Trophoblast cell (in vitro differentiated cells and primary cell): ENCODE measurements around the gene SLITRK3.

ENCODE experiments used
- DNase-seq, 2 donors: peaks; one replicate each; pipeline ENCODE4 v3.0.0-alpha.2; 2016
- H2AFZ ChIP-seq: 2 replicates; pipeline ENCODE4 v1.6.1; 2013; ENCODE audit warnings: low read length, moderate library complexity, mild to moderate bottlenecking; ENCODE audit not compliant: insufficient read depth, poor library complexity
- H2AK5ac ChIP-seq: 2 replicates; pipeline ENCODE4 v1.6.1; 2013; ENCODE audit warnings: mild to moderate bottlenecking, low read length
- H2BK120ac ChIP-seq: 2 replicates; pipeline ENCODE4 v1.6.1; 2013; ENCODE audit warnings: low read length, mild to moderate bottlenecking, moderate library complexity; ENCODE audit not compliant: insufficient read depth, poor library complexity
- H2BK12ac ChIP-seq: 2 replicates; pipeline ENCODE4 v1.6.1; 2013; ENCODE audit warnings: mild to moderate bottlenecking, low read length, moderate library complexity
- H2BK5ac ChIP-seq: 2 replicates; pipeline ENCODE4 v1.6.1; 2013; ENCODE audit warnings: low read length, low read depth, moderate library complexity, mild to moderate bottlenecking; ENCODE audit not compliant: poor library complexity
- H3K14ac ChIP-seq: 2 replicates; pipeline ENCODE4 v1.6.1; 2013; ENCODE audit warnings: mild to moderate bottlenecking, low read length
- H3K18ac ChIP-seq: 2 replicates; pipeline ENCODE4 v1.6.1; 2013; ENCODE audit warnings: mild to moderate bottlenecking, low read length
- H3K23ac ChIP-seq: 2 replicates; pipeline ENCODE4 v1.6.1; 2013; ENCODE audit warnings: low read length
- H3K27ac ChIP-seq: 2 replicates; pipeline ENCODE4 v1.5.1; 2013; ENCODE audit warnings: low read depth, mild to moderate bottlenecking, inconsistent platforms, low read length, moderate library complexity
- H3K27me3 ChIP-seq: 2 replicates; pipeline ENCODE4 v1.6.1; 2013; ENCODE audit warnings: inconsistent platforms, mild to moderate bottlenecking, low read length, moderate library complexity; ENCODE audit not compliant: insufficient read depth
- H3K36me3 ChIP-seq, 2 experiments: 1 replicate in 1 of 2; 2 replicates in 1 of 2; pipeline ENCODE4 v1.6.1; 2013; ENCODE audit warnings: low read length in 2 of 2, mild to moderate bottlenecking in 2 of 2, moderate library complexity in 1 of 2; ENCODE audit not compliant: insufficient read depth in 2 of 2, control insufficient read depth in 1 of 2
- H3K4ac ChIP-seq: 2 replicates; pipeline ENCODE4 v1.6.1; 2013; ENCODE audit warnings: low read depth, mild to moderate bottlenecking, low read length, moderate library complexity
- H3K4me1 ChIP-seq, 2 experiments: 1 replicate in 1 of 2; 2 replicates in 1 of 2; pipeline ENCODE4 v1.6.1; 2013; ENCODE audit warnings: low read length in 2 of 2, mild to moderate bottlenecking in 2 of 2, moderate library complexity in 1 of 2; ENCODE audit not compliant: insufficient read depth in 2 of 2, control insufficient read depth in 1 of 2
- H3K4me2 ChIP-seq: 2 replicates; pipeline ENCODE4 v1.6.1; 2013; ENCODE audit warnings: inconsistent platforms, mild to moderate bottlenecking, low read length, moderate library complexity
- H3K4me3 ChIP-seq: 2 replicates; pipeline ENCODE4 v1.5.1; 2013; ENCODE audit warnings: mild to moderate bottlenecking, low read depth, low read length, inconsistent platforms
- H3K79me1 ChIP-seq: one replicate; pipeline ENCODE4 v1.6.1; 2013; ENCODE audit warnings: low read length
- H3K79me2 ChIP-seq: 2 replicates; pipeline ENCODE4 v1.6.1; 2013; ENCODE audit warnings: low read length, mild to moderate bottlenecking; ENCODE audit not compliant: control insufficient read depth, insufficient read depth, poor library complexity
- H3K9ac ChIP-seq: 2 replicates; pipeline ENCODE4 v1.6.1; 2013; ENCODE audit warnings: mild to moderate bottlenecking, low read length
- H3K9me3 ChIP-seq: 2 replicates; pipeline ENCODE4 v1.6.1; 2013; ENCODE audit warnings: low read depth, mild to moderate bottlenecking, control low read depth, inconsistent platforms, low read length; ENCODE audit not compliant: insufficient read depth
- H4K12ac ChIP-seq: 2 replicates; pipeline ENCODE4 v1.6.1; 2013; ENCODE audit warnings: low read depth, mild to moderate bottlenecking, low read length, moderate library complexity
- H4K8ac ChIP-seq: 2 replicates; pipeline ENCODE4 v1.6.1; 2013; ENCODE audit warnings: low read depth, mild to moderate bottlenecking, low read length, moderate library complexity
- H4K91ac ChIP-seq: one replicate; pipeline ENCODE4 v1.6.1; 2013; ENCODE audit warnings: low read depth, mild to moderate bottlenecking, low read length, moderate library complexity
- WGBS: extraction: QIAGEN DNeasy Blood & Tissue Kit; methylation state at CpG from one replicate; pipeline ENCODE4 v1.1.7; 2013; ENCODE audit warnings: missing lambda C conversion rate; ENCODE audit not compliant: insufficient read length, insufficient coverage; ENCODE audit errors: extremely low coverage; 5-methylcytosine and 5-hydroxymethylcytosine counted together

SLITRK3 gene

DNA sequence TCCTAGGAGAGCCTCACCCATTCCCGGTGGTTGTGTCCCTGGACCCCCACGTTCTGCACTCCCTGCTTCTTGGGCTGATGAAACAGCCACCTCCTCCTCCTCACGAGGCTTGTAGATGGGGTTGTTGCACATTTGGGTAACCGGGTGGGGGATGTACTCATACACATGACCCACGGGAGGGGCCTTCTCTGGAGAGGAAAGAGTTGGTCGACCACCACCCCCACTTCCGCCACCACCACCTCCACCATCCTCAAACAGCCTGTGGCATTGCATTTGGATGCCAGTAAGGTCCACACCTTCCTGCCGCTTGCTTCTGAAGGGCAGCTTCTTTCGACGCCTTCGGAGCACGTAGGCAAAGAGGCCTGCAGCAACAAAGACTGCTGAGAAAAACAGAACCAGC lies 7.7 kb downstream of the SLITRK3 start:
- H3K4me2 ChIP-seq: no peak overlapping the region
- WGBS: no CpG with 5 or more reads among the region's 12 CpGs

GRCh38 chr3:165185707-165186327 lies 10.4 kb downstream of the SLITRK3 start:
- H3K18ac ChIP-seq: no peak overlapping the region
- H3K23ac ChIP-seq: no peak overlapping the region
- no peaks in the 10 kb centered on the region for H3K36me3 ChIP-seq
- no peak overlapping the region for H3K4ac ChIP-seq
- no peaks in the 10 kb centered on the region for H3K79me2 ChIP-seq
- no peak overlapping the region for H2AK5ac ChIP-seq
- no peak overlapping the region for H2BK5ac ChIP-seq
- no peaks in the 10 kb centered on the region for H3K79me1 ChIP-seq
- H2BK12ac ChIP-seq: no peak overlapping the region
- peak overlapping the region; percentile 40 for H3K9ac ChIP-seq
- no peak overlapping the region for H2BK120ac ChIP-seq
- no peak overlapping the region for H3K27ac ChIP-seq
- H2AFZ ChIP-seq: no peak overlapping the region
- no peak overlapping the region for H3K4me3 ChIP-seq
- no peak overlapping the region for H4K91ac ChIP-seq
- H4K8ac ChIP-seq: no peak overlapping the region
- H3K27me3 ChIP-seq: no peaks in the 10 kb centered on the region
- no peak overlapping the region for H4K12ac ChIP-seq
- DNase-seq: peak; percentile 51 to 72
- H3K4me1 ChIP-seq: no peaks in the 10 kb centered on the region
- H3K9me3 ChIP-seq: no peaks in the 10 kb centered on the region
- H3K4me2 ChIP-seq: no peak overlapping the region
- WGBS: no CpG with 5 or more reads among the region's 8 CpGs
- H3K14ac ChIP-seq: no peak overlapping the region

More for the DNA sequence above, 7.7 kb downstream of the SLITRK3 start:
- no peak overlapping the region for H3K4ac ChIP-seq
- no peak overlapping the region for H3K18ac ChIP-seq
- H2BK120ac ChIP-seq: no peak overlapping the region
- H3K23ac ChIP-seq: no peak overlapping the region
- H3K9me3 ChIP-seq: no peaks in the 10 kb centered on the region
- no peak overlapping the region for H2BK12ac ChIP-seq
- no peaks in the 10 kb centered on the region for H3K79me1 ChIP-seq
- no peak overlapping the region for H4K12ac ChIP-seq
- H3K9ac ChIP-seq: no peak overlapping the region
- H3K4me3 ChIP-seq: no peak overlapping the region
- H4K91ac ChIP-seq: no peak overlapping the region
- no peak overlapping the region for H2BK5ac ChIP-seq
- H3K14ac ChIP-seq: no peak overlapping the region
- DNase-seq: no peak
- no peak overlapping the region for H4K8ac ChIP-seq
- no peaks in the 10 kb centered on the region for H3K36me3 ChIP-seq
- no peak overlapping the region for H2AFZ ChIP-seq
- no peak overlapping the region for H3K27ac ChIP-seq
- peaks cover 10% of the 10 kb centered on the region for H3K27me3 ChIP-seq
- H3K79me2 ChIP-seq: no peaks in the 10 kb centered on the region
- no peaks in the 10 kb centered on the region for H3K4me1 ChIP-seq
- no peak overlapping the region for H2AK5ac ChIP-seq

DNA sequence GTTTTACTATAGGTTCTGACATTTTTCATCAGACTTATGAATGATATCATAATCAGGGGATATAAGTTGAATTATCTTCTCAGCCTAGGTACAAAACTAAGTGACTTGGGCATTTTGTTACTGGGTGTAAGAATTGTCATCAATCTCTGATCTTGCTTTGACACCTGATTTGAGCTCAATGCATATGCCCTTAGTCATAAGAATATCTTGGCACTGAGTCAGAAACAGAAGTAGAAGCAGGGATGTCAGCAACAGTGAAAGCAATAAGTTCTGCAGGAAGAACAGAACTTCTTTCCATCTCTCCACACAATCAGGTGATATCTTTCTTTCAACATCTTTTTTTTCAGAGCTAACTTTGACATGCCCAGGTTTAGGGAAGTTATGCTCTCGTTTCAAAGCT lies 14.6 kb downstream of the SLITRK3 start:
- no peak overlapping the region for H2AFZ ChIP-seq
- no peak overlapping the region for H3K4ac ChIP-seq
- H2BK12ac ChIP-seq: no peak overlapping the region
- H3K27me3 ChIP-seq: no peaks in the 10 kb centered on the region
- no peak overlapping the region for H2BK120ac ChIP-seq
- no peak overlapping the region for H3K27ac ChIP-seq
- H3K4me1 ChIP-seq: no peaks in the 10 kb centered on the region
- H4K91ac ChIP-seq: no peak overlapping the region
- H3K79me2 ChIP-seq: no peaks in the 10 kb centered on the region
- no CpG with 5 or more reads among the region's 1 CpG for WGBS
- no peak overlapping the region for H3K14ac ChIP-seq
- no peak overlapping the region for H2AK5ac ChIP-seq
- H4K12ac ChIP-seq: no peak overlapping the region
- H3K23ac ChIP-seq: no peak overlapping the region
- peak; percentile 7 to 58 for DNase-seq
- no peak overlapping the region for H3K4me2 ChIP-seq
- H2BK5ac ChIP-seq: no peak overlapping the region
- no peaks in the 10 kb centered on the region for H3K9me3 ChIP-seq
- no peak overlapping the region for H3K4me3 ChIP-seq
- no peak overlapping the region for H3K9ac ChIP-seq
- H4K8ac ChIP-seq: no peak overlapping the region
- no peaks in the 10 kb centered on the region for H3K36me3 ChIP-seq
- no peak overlapping the region for H3K18ac ChIP-seq
- no peaks in the 10 kb centered on the region for H3K79me1 ChIP-seq

- no CpG with 5 or more reads among the region's 3 CpGs for WGBS
- Histone ChIP-seq H2BK12ac (no peak overlapping the region), H3K23ac (no peak overlapping the region), H3K4me3 (no peak overlapping the region), H3K9ac (no peak overlapping the region), H3K79me1 (no peaks in the 10 kb centered on the region), H4K91ac (no peak overlapping the region), H3K36me3 (no peaks in the 10 kb centered on the region), H3K9me3 (no peaks in the 10 kb centered on the region), H2BK5ac (no peak overlapping the region), H3K14ac (no peak overlapping the region), H4K8ac (no peak overlapping the region), H2AFZ (no peak overlapping the region), H3K27me3 (no peaks in the 10 kb centered on the region), H3K79me2 (no peaks in the 10 kb centered on the region), H2AK5ac (no peak overlapping the region), H3K27ac (no peak overlapping the region), H3K4ac (no peak overlapping the region), H3K4me2 (no peak overlapping the region), H3K18ac (no peak overlapping the region), H2BK120ac (no peak overlapping the region), H3K4me1 (no peaks in the 10 kb centered on the region), H4K12ac (no peak overlapping the region)
- DNase-seq: no peak
Observed at GRCh38 chr3:165170236-165170635, 25.9 kb downstream of the SLITRK3 start.
